Peyer's patch (tissue), 4 donors: ENCODE measurements around the gene LUZP1.

Experiments used
- CTCF ChIP-seq, 6 experiments: fragments of 450-650 bp in 4 of 6; fragments of 200-600 bp in 2 of 6; sonication (generic) in 1 of 6; IDR thresholded peaks; one replicate each; pipeline ENCODE4 v1.5.1; 2017 to 2019; ENCODE audit warnings: antibody characterized with exemption in 6 of 6, mild to moderate bottlenecking in 3 of 6, moderate library complexity in 1 of 6
- POLR2A ChIP-seq, 2 donors: fragments of 450-650 bp; IDR thresholded peaks; one replicate each; pipeline ENCODE4 v1.5.1; 2017; ENCODE audit warnings: antibody characterized with exemption in 2 of 2, mild to moderate bottlenecking in 2 of 2, moderate library complexity in 2 of 2

- peak in 4 of 6 experiments; percentile 22 to 62 (median 57) for TF ChIP-seq CTCF (IDR thresholded peaks at IDR 0.05)
- no peak for TF ChIP-seq POLR2A (IDR thresholded peaks at IDR 0.05)
These were observed 9.1 kb upstream of the LUZP1 start for GRCh38 chr1:23177438-23178380.
